Kidney (tissue), 14 donors: ENCODE data around the gene ABI1. TPM values are rescaled to one million over a fixed set of nuclear protein-coding genes. Genes with fewer than 3 reads are reported as not detected.

Source experiments
- DNase-seq, 5 donors: peaks; one replicate each; pipeline ENCODE4 v3.0.0-alpha.2; 2013 to 2020
- FAIRE-seq: peaks from 2 replicates; lab custom pipeline; 2012; peaks lifted over from hg19 to GRCh38; lab: Jason Lieb, UNC
- H3K27ac ChIP-seq, 2 donors: one replicate each; pipeline ENCODE4 v1.7.0; 2013; ENCODE audit warnings: low read depth in 2 of 2, low read length in 2 of 2, inconsistent platforms in 1 of 2
- H3K27me3 ChIP-seq: one replicate; pipeline ENCODE4 v1.7.1; 2013; ENCODE audit warnings: low read length, inconsistent platforms; ENCODE audit not compliant: control insufficient read depth, insufficient read depth
- H3K36me3 ChIP-seq, 3 donors: one replicate each; pipeline versions ENCODE4 v1.7.0 to v1.7.1; 2013; ENCODE audit warnings: low read length in 3 of 3, control low read depth in 1 of 3, inconsistent platforms in 1 of 3; ENCODE audit not compliant: insufficient read depth in 3 of 3, control insufficient read depth in 2 of 3
- H3K4me1 ChIP-seq, 3 donors: one replicate each; pipeline versions ENCODE4 v1.7.0 to v1.7.1; 2013; ENCODE audit warnings: low read length in 3 of 3, inconsistent platforms in 1 of 3, low read depth in 1 of 3; ENCODE audit not compliant: control insufficient read depth in 2 of 3, insufficient read depth in 2 of 3
- H3K4me3 ChIP-seq, 3 donors: one replicate each; pipeline versions ENCODE4 v1.7.0 to v1.8.1; 2013; ENCODE audit warnings: low read length in 3 of 3, control low read depth in 1 of 3, inconsistent platforms in 1 of 3
- H3K9ac ChIP-seq, 3 donors: one replicate each; pipeline versions ENCODE4 v1.7.0 to v1.7.1; 2013; ENCODE audit warnings: low read length in 3 of 3, control low read depth in 1 of 3, inconsistent platforms in 1 of 3
- H3K9me3 ChIP-seq, 3 donors: one replicate each; pipeline versions ENCODE4 v1.7.0 to v1.7.1; 2013; ENCODE audit warnings: low read length in 3 of 3, control low read depth in 1 of 3, inconsistent platforms in 1 of 3; ENCODE audit not compliant: control insufficient read depth in 2 of 3, insufficient read depth in 1 of 3
- intact Hi-C: fragments of 100-400 bp; cut with DNase I; formaldehyde crosslinking; loops from one replicate; pipeline ENCODE4 v1.11.1; 2022
- polyA plus RNA-seq: library from polyadenylated mRNA; stranded (reverse); fragments of 350-450 nt; fragmentation: Illumina TruSeq; extraction: RNeasy Lipid Tissue Mini Kit (QIAGEN cat#74804); gene quantifications from one replicate; pipeline ENCODE4 v1.2.3, GENCODE V29; 2014; ENCODE audit warnings: low read depth, low replicate concordance; ENCODE audit not compliant: insufficient read depth
- total RNA-seq: library from RNA; stranded (reverse); fragmentation: NEBNext Ultra II Directional; extraction: Animal tissue kit (Norgen Biotek cat#: 25700); gene quantifications from one replicate; pipeline ENCODE4 v1.2.1, GENCODE V29; 2021
- TF ChIP-seq, protein P1 (sequence below): IDR thresholded peaks from 3 replicates; pipeline ENCODE4 v1.5.1; 2012; ENCODE audit warnings: mild to moderate bottlenecking, moderate library complexity, borderline replicate concordance; ENCODE audit not compliant: insufficient read depth; ENCODE audit errors: extremely low read depth
- donor health status: control.
- donor health status: control.
- donor health status: control.
- donor health status: control.
- donor health status: control.
- donor health status: DM: yes; HTN: yes; CAD: no.
- donor health status: Normal renal cell carcinoma (clear cell type).

Gene ABI1
- total and polyA plus RNA-seq, 2 donors from 2014 or later, result 25.7 to 54.1 TPM

DNA sequence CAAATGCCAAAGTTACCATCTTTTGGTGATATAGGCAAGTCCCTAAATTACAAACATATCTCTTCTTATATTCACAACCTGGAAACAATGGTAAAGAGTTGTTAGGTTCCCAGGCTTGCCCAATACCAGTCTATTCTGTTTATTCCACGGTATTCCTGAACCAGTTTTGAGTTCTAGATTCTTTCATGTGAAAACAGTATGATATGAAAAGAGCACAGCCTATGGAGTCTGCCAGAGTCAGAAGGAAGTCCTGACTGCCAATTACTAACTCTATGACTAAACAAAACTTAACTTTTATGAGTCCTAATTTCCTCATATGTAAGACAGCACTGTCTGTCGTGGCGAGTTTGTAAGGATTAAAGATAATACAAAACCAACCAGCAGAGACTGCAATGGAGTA is 5.6 kb downstream of the ABI1 start:
- intact Hi-C loops, result no loop called here
- H3K4me1 ChIP-seq, result peaks cover 4 to 24% (median 5%) of the 10 kb centered on the region in 3 donors

DNA sequence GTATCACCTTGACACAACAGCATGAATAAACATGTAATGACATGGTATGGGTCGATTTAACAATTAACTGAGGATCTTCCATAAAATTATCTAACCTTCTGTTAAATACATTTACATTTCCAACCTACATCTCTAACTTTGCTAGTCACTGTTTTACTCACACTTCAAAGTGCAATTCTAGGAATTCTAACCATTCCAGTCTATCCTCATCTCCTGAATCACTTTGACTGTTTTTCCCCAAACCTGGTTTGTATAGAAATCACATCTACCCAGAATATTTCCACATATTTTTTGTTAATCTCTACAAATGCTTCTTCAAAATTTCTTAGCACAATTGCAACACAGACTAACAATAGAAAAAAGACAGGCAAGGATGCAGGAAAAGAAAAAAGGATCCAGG is 6.2 kb downstream of the ABI1 start:
- no peak overlapping the region for H3K9ac ChIP-seq
- TF ChIP-seq, protein P1, sequence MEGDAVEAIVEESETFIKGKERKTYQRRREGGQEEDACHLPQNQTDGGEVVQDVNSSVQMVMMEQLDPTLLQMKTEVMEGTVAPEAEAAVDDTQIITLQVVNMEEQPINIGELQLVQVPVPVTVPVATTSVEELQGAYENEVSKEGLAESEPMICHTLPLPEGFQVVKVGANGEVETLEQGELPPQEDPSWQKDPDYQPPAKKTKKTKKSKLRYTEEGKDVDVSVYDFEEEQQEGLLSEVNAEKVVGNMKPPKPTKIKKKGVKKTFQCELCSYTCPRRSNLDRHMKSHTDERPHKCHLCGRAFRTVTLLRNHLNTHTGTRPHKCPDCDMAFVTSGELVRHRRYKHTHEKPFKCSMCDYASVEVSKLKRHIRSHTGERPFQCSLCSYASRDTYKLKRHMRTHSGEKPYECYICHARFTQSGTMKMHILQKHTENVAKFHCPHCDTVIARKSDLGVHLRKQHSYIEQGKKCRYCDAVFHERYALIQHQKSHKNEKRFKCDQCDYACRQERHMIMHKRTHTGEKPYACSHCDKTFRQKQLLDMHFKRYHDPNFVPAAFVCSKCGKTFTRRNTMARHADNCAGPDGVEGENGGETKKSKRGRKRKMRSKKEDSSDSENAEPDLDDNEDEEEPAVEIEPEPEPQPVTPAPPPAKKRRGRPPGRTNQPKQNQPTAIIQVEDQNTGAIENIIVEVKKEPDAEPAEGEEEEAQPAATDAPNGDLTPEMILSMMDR, result no peak
- peaks cover 4 to 24% (median 5%) of the 10 kb centered on the region in 3 donors for H3K4me1 ChIP-seq
- no peaks in the 10 kb centered on the region for H3K36me3 ChIP-seq
- intact Hi-C loops, result no loop called here
- no peak overlapping the region for H3K27ac ChIP-seq
- no peak for FAIRE-seq
- H3K27me3 ChIP-seq, result no peaks in the 10 kb centered on the region
- DNase-seq, result no peak
- no peak overlapping the region for H3K4me3 ChIP-seq
- no peaks in the 10 kb centered on the region for H3K9me3 ChIP-seq

More for the DNA sequence above, 5.6 kb downstream of the ABI1 start:
- H3K4me3 ChIP-seq, result no peak overlapping the region
- H3K36me3 ChIP-seq, result no peaks in the 10 kb centered on the region
- H3K9ac ChIP-seq, result no peak overlapping the region
- TF ChIP-seq, protein P1, result no peak
- no peak for FAIRE-seq
- no peaks in the 10 kb centered on the region for H3K27me3 ChIP-seq
- H3K27ac ChIP-seq, result no peak overlapping the region
- no peaks in the 10 kb centered on the region for H3K9me3 ChIP-seq
- DNase-seq, result no peak

DNA sequence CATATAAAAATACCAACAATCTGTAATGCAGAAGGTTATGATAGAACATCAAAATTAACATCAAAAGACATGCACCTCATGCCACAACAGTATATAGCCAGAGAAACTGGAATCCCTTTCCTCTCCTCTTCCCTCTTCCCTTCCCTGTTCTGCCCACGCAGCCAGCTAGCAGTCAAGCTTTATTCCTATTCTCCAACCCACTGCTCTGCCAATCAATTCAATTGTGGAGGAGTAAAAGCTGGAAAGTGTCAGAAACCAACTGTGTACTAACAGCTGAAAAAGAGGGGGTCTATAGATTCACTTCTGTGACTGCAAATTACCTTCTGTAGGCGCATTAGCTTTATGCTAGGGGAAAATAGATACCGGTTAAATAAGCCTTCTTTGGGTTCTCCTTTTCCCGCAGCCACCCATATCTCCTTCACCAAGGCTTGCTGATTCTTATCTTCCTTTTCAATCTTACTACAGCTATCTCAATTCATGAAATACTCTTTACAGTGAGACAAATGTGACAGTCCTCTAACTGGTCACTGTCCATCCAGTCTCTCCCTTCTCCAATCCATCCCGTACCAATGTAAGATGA is 16.3 kb downstream of the ABI1 start:
- no peak overlapping the region for H3K4me3 ChIP-seq
- TF ChIP-seq, protein P1, result no peak
- intact Hi-C loops, result no loop called here
- H3K27me3 ChIP-seq, result no peaks in the 10 kb centered on the region
- H3K27ac ChIP-seq, result no peak overlapping the region
- no peaks in the 10 kb centered on the region for H3K36me3 ChIP-seq
- H3K4me1 ChIP-seq, result peaks cover 0 to 5% (median 0%) of the 10 kb centered on the region in 3 donors
- FAIRE-seq, result no peak
- DNase-seq, result no peak
- no peaks in the 10 kb centered on the region for H3K9me3 ChIP-seq
- H3K9ac ChIP-seq, result no peak overlapping the region

DNA sequence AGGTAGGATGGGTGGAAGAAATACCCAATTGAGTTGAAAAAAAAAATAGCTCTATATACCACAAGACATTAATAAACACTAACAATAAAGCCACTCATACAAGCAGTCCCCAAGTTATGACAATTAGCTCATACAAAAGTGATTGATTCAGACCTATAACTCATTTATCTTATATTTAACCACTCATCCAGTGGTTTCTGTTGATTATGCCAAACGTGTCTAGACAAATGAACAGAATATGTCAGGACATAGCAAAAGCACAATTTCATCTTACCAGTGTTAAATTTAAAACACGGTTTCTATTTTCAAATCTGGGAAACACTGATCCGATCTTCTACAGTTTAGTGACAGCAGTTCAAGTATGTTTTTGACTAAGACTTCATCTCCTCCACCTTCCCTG is 17.0 kb downstream of the ABI1 start:
- TF ChIP-seq, protein P1, result no peak
- no peak for FAIRE-seq

More for the DNA sequence above, 17.0 kb downstream of the ABI1 start:
- H3K9me3 ChIP-seq, result no peaks in the 10 kb centered on the region
- intact Hi-C loops, result no loop called here
- H3K4me3 ChIP-seq, result no peak overlapping the region
- no peak overlapping the region for H3K9ac ChIP-seq
- H3K36me3 ChIP-seq, result no peaks in the 10 kb centered on the region
- no peak overlapping the region for H3K27ac ChIP-seq
- DNase-seq, result no peak
- peaks cover 0 to 5% (median 0%) of the 10 kb centered on the region in 3 donors for H3K4me1 ChIP-seq
- H3K27me3 ChIP-seq, result no peaks in the 10 kb centered on the region
